Skeletal muscle cell (primary cell): Measurements from ENCODE around the gene GABRE.
"Not testable (repeated sequence)": the region's sequence is repeated elsewhere in the genome, so short reads cannot be mapped to it uniquely, and the experiment has no call there.

ENCODE experiments used
- DNase-seq: peaks from one replicate; pipeline ENCODE4 v3.0.0-alpha.2; 2010; ENCODE audit warnings: low read depth
- H3K4me3 ChIP-seq: 2 replicates; pipeline ENCODE4 v1.5.1; 2011; ENCODE audit warnings: low read depth, mild to moderate bottlenecking, control low read depth, low read length, moderate library complexity

GABRE gene

DNA sequence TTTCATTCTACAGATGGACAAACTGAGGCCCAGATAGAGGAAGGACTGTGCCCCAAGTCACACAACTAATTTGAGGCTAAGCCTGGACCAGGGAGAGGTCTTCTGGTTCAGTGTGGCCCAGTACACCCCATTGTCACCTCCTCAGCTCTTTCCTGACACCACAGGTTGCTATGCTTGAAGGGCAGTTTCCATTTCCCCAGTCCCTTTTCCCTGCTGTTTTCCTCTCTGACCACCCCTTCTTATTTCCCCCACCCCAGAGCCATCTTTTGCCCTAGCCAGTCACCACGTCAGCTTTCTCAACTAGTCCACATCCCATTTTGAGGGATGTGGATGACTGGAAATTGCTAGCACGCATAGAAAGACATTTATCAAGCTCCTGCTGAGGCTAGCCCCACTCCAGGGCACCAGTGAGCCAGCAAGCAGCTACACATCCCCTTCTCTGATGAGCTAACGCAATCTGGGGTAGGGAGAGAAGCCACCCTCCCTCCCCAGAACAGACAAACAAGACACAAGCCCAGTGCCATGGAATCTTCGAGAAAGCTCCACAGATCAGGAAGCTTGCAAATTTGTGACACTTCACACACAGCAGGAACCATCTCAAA, 1.3 kb downstream of the GABRE start:
- H3K4me3 ChIP-seq: peak overlapping the region; percentile 65
- DNase-seq: no peak

DNA sequence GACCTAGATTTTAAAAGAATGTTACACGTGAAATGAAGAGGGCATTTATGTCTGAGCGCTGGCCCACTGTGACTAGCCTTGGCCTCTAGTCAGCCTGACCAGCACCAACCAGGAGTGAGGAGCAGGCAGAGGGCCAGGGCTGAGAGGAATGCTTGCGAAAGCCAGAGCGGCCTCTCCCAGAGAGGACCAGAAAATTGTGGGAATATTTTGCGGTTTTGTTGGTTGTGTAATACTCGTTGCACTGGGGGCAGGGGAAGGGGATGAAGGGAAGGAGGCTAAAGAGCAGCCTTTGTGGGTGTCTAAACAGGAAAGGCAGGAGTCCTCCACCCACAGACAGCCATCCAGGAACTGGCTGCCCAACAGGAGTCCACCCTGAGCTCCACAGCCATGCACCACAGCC, 3.8 kb downstream of the GABRE start:
- peak; percentile 81 for DNase-seq
- peak overlapping the region; percentile 18 for H3K4me3 ChIP-seq

DNA sequence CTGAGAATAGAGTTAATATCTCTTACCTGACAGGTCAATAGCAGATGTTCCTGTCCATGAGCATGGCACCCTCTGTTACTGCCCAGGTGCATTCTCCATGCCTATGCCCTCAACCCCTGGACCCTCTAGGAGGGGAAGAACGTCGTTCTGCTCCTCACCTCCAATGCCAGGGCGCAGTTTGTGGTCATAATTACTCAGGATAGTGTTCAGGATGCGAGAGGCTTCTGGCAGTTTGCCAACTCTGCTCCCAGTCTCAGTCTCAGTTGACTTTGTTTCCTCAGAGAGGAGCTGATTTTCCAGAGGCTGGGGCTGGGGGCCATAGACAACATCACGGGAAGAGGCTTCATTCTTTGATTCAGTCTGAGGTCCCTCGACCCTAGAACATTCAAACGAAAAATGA, 4.4 kb downstream of the GABRE start:
- no peak for DNase-seq
- no peak overlapping the region for H3K4me3 ChIP-seq

DNA sequence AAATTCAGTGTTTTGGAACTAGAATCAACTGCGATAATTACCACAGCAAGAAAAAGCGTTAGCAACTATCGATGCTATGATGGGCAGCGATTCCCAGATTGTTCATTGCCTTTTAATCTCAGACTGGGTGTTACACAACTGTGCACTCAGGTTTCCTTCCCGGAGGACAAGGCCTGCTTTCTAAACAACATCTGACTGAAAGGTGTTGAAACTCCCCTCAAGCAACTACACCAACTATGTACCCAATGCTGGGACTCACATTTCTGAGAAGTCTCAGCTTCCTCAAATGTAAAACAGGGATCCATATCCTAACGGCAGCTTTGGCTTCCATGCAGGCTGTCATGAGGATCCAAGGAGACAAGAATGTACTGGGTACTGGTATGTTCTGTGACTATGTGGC, 8.2 kb downstream of the GABRE start:
- no peak overlapping the region for H3K4me3 ChIP-seq
- DNase-seq: no peak

DNA sequence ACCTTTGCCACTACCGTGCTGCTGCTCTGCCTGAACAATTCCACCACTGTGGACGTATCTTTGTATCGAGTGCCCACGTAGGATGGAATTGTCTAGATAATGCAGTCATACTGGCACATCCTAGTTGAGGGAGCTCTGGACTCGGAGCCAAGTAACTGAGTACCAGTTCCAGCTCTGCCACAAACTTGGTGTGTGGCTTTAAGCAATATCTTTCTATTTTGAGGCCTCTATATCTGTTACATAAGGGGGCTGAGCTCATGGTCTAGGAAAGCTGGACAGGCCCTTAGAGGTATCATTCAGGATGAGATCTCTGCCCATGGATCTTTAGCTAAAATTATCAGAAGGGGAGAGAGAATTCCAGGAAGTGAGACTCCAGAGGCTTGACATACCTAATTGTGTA, 12.4 kb downstream of the GABRE start:
- DNase-seq: no peak
- H3K4me3 ChIP-seq: no peak overlapping the region

DNA sequence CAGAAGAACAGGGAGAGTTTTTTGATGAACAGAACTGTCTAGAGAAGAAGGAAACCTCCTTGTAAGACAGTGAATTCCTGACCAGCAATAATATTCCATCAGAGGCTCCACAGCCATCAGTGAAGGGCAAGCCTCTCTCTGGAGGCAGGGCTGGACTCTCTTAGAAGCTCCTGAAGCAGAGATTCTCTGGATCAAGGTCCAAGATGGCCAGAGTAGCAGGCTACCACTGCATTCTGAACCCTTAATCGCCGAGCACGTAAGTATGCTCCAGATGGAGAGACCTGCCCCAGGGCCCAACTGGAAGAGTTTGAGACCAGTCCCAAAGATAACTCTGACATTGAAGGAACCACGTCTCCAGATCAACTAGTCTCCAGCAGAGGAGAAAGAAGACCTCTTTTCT, 16.4 kb downstream of the GABRE start:
- H3K4me3 ChIP-seq: no peak overlapping the region
- DNase-seq: no peak

DNA sequence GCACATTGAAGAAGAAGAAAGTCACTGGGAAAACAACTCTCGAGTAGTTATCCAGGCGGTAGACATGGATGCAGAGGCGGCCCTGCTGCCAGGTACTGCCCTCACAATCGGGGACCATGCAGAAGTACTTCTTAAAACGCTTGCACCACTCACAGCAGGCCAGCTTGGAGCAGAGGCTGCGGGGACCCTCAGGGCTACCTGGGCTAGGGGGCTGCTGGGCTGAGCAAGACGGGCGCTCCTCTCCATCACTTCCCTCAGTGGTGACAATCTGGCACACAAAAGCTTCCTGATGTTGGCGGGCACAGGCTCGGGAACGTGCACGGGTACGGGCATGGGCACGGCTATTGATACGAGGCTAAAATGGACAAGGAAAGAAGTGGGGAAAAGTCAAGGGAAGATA, 19.7 kb downstream of the GABRE start:
- H3K4me3 ChIP-seq: no peak overlapping the region
- no peak for DNase-seq

DNA sequence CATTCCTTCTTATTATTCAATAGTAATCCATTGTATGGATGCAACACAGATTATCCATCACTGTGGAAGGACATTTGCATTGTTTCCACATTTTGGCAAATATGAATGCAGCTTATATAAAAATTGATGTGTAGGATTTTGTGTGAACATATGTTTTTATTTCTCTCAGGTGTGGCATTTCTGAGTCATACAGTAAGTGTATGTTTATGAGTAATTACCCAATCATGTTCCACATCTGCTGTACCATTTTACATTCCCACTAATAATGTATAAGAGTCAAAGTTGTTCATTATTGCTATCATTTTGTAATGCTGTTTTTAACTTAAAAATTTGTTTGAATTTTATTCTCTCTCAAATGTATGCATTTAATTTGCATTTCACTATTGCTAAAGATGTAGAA, 36.3 kb downstream of the GABRE start:
- no peak overlapping the region for H3K4me3 ChIP-seq
- no peak for DNase-seq

DNA sequence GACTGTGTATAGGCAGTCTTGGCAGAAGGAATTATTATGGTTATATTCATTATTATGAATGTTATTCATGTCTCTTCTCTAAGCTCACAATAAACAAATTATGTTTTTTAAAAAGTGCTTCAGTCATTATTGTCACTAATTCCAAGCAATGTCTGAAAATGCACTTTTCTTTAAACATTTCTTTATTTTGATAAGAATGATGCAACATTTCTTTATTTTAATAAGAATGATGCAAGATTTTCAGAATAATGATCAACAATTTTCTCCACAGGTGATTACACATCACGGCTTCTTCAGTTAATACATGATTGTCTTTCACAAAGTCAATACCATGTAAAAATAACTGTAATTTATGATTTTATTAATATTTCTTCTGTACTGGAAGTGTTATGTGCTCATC, 39.1 kb downstream of the GABRE start:
- no peak overlapping the region for H3K4me3 ChIP-seq
- no peak for DNase-seq

DNA sequence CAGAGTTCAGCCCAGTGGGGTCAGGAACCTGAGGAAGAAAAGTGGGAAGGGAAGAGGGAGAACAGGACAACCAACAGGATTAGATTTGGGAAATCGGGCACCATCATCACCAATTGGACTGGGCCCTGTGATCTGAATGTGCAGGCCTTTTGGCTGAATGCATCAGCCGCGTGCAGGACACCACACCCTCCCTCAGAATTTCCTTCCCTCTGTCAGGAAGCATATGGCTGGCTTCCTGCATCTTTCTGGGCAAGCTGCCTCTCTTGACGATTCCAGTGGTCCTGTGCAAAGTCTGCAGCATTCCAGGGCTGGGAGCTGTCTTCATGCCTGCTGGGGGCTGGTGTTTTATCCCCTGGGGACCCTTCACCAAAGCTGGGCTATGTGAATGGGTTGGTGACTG, 45.4 kb downstream of the GABRE start:
- DNase-seq: no peak
- H3K4me3 ChIP-seq: no peak overlapping the region

DNA sequence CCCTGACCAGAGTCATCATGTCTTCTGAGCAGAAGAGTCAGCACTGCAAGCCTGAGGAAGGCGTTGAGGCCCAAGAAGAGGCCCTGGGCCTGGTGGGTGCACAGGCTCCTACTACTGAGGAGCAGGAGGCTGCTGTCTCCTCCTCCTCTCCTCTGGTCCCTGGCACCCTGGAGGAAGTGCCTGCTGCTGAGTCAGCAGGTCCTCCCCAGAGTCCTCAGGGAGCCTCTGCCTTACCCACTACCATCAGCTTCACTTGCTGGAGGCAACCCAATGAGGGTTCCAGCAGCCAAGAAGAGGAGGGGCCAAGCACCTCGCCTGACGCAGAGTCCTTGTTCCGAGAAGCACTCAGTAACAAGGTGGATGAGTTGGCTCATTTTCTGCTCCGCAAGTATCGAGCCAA, 50.8 kb downstream of the GABRE start:
- DNase-seq: no peak
- H3K4me3 ChIP-seq: no peak overlapping the region

DNA sequence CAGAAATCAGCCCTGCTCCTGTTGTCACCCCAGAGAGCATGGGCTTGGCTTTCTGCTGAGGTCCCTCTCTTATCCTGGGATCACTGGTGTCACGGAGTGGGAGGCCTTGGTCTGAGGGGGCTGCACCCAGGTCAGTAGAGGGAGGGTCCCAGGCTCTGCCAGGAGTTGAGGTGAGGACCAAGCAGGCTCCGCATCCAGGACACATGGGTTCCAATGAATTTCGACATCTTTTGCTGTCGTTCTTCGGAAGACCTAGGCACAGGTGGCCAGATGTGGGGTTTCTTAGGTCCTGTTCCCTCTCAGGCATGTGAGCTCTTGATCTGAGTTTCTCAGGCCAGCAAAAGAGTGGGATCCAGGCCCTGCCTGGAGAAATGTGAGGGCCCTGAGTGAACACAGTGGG, 51.8 kb downstream of the GABRE start:
- no peak overlapping the region for H3K4me3 ChIP-seq
- DNase-seq: no peak

DNA sequence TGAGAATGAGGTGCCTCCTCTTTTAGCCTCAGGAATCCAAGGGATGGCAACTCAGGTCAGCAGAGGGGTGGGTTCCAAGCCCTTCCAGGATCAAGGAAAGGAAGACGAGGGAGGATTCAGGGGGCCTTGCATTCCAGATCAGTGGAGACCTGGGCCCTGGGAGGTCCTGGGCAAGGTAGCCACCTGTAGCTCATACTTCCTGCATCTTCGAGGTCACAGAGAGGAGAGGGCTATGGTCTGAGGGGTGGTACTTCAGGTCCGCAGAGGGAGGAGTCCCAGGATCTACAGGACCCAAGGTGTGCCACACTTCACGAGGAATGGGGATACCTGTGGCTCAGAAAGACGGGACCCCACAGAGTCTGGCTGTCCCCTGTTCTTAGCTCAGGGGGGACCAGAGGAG, 52.6 kb downstream of the GABRE start:
- DNase-seq: no peak
- no peak overlapping the region for H3K4me3 ChIP-seq

DNA sequence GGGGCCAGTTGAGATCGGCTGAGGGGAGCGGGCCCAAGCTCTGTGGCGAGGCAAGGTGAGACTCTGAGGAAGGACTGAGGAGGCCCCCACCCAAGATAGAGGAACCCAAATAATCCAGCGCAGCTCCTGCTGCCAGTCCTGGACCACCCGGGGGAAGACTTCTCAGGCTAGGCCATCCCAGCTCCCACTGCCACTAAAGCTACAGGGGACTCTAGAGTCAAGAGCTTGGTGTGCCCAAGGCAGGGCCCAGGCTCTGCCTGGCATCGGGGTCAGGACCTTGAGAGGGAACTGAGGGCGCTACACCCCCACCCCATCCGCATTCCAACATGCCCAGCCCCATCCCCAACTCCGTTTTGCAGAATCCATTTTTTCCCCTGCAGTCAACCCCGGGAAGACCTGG, 53.2 kb downstream of the GABRE start:
- H3K4me3 ChIP-seq: no peak overlapping the region
- no peak for DNase-seq

DNA sequence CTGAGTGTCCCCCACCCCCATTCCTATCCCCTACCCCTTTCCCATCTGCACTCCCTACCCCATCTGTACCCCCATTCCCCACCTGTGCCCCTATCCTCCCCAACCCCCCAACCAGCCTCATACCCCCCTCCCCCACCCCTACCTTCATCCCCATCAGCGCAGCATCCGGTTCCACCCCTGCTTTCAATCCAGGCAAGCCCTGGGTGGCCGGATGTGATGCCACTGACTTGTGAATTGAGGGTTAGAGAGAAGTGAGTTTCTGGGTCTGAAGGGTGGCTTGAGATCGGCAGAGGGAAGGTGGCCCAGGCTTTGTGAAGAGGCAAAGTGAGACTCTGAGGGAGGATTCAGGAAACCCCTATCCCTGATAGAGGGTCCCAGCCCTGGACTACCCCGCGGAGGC, 53.9 kb downstream of the GABRE start:
- no peak overlapping the region for H3K4me3 ChIP-seq
- no peak for DNase-seq

DNA sequence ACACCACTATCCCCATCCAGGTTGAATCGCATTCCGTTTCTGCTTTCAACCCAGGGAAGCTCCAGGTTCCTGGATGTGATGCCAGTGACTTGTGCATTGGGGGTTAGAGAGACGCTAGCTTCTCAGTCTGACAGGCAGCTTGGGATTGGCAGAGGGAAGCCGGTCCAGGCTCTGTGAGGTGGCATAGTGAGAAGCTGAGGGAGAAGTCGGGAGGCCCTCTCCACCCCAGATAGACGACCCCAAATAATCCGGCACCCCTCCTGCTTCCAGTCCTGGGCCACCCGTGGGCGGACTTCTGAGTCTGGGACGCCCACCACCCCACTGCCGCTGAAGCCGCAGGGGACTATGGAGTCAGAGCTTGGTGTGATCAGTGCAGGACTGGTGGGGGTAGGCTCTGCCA, 54.4 kb downstream of the GABRE start:
- no peak for DNase-seq
- H3K4me3 ChIP-seq: no peak overlapping the region

DNA sequence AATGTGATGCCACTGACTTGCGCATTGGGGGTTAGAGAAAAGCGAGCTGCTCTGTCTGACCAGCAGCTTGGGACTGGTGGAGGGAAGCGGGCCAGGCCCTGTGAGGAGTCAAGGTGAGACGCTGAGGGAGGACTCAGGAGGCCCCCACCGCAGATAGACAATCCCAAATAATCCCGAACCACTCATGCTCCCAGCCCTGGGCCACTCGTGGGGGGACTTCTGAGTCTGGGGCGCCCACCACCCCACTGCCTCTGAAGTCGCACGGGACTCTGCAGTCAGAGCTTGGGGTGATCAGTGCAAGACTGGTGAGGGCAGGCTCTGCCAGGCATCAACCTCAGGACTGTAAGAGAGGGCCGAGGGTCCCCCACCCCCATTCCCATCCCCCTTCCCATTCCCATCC, 54.9 kb downstream of the GABRE start:
- no peak overlapping the region for H3K4me3 ChIP-seq
- no peak for DNase-seq

DNA sequence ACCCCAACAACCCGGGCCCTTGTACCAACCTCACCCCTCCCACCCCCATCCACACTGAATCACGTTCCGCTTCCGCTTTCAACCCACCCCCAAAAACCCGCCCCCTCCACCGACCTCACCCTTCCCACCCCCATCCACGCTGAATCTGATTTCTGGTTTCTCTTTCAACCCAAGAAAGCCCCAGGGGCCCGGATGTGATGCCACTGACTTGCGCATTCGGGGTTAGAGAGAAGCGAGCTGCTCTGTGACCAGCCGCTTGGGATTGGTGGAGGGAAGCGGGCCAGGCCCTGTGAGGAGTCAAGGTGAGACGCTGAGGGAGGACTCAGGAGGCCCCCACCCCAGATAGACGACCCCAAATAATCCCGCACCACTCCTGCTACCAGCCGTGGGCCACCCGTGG, 55.7 kb downstream of the GABRE start:
- not testable (repeated sequence) for DNase-seq

DNA sequence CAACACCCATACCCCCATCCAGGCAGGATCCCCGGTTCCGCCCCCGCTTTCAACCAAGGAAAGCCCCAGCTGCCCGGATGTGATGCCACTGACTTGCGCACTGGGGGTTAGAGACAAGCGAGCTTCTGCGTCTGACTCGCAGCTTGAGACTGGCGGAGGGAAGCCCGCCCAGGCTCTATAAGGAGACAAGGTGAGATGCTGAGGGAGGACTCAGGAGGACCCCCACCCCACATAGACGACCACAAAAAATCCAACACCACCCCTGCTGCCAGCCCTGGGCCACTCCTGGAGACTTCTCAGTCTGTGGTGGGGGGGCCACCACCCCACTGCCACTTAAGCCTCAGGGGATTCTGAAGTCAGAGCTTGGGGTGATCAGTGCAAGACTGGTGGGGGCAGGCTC, 61.7 kb downstream of the GABRE start, which contains the start of gene MAGEA4:
Gene MAGEA4 (plus strand): TSS at position 110 of the 400 bp plus-strand sequence. CDS start 10,776 bp downstream, outside the sequence.
- DNase-seq: no peak

More for the DNA sequence above, 55.7 kb downstream of the GABRE start:
- H3K4me3 ChIP-seq: not testable (repeated sequence)

DNA sequence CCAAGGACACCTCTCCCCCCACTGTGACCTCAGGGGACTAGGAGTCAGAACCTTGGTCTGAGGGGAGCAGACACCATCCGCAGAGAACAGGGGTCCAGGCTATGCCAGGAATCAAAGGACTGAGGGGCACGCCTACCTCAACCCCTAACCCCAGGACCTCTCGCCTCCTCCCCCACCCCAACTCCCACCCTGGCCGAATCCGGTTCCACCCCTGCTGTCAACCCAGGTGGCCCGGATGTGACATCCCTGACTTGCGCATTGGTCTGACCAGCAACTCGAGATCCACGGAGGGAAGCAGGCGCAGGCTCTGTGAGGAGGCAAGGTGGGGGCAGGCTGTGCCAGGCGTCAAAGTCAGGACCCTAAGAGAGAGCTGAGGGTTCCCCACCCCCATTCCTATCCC, 62.3 kb downstream of the GABRE start:
- DNase-seq: no peak
- no peak overlapping the region for H3K4me3 ChIP-seq

More for the DNA sequence above, 61.7 kb downstream of the GABRE start, which contains the start of gene MAGEA4:
- no peak within 1 kb of the TSS for H3K4me3 ChIP-seq

DNA sequence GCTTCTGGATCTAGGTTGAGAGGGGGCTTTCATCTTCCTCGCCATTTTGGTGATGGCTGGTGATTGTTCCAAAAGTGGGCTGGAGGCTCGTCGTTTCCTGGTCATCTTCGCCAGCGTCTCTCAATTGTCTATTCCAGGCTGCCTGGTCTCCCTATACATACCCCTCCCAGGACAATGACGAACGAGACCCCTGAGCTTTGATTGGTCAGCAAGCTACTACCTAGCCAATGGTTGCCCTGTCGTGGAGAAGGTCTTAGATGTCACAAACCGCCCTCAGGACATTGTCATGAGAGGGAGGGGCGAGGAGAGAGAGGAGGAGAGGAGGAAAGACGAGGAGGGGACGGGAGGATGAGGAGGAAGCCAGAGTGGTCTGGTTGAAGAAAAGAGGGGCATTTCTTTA, 69.5 kb downstream of the GABRE start:
- DNase-seq: no peak
- no peak overlapping the region for H3K4me3 ChIP-seq
